ENCODE measurements around the gene BCL3.

BCL3 gene

DNA sequence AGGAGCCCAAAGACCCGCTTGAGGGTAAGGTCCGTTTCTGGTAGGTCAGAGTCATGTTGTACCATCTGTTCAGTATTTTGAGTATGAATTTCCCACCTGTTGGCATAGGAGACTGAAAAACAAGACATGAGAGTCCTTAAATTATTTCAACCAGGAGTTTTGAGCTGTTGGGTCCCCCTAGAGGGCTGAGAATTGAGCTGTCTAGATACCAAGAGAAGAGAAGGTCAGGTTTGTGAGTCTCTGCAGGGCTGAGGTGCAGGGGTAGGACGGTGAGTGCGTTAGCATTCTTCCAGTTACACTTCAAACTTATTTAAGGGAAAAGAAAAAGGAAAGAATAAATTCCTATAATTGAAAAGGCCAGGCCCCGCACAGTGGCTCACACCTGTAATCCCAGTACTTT is 34.2 kb downstream of the BCL3 start:
- TF ChIP-seq, protein P1, sequence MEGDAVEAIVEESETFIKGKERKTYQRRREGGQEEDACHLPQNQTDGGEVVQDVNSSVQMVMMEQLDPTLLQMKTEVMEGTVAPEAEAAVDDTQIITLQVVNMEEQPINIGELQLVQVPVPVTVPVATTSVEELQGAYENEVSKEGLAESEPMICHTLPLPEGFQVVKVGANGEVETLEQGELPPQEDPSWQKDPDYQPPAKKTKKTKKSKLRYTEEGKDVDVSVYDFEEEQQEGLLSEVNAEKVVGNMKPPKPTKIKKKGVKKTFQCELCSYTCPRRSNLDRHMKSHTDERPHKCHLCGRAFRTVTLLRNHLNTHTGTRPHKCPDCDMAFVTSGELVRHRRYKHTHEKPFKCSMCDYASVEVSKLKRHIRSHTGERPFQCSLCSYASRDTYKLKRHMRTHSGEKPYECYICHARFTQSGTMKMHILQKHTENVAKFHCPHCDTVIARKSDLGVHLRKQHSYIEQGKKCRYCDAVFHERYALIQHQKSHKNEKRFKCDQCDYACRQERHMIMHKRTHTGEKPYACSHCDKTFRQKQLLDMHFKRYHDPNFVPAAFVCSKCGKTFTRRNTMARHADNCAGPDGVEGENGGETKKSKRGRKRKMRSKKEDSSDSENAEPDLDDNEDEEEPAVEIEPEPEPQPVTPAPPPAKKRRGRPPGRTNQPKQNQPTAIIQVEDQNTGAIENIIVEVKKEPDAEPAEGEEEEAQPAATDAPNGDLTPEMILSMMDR (IDR thresholded peaks at IDR 0.05; ENCODE audit: low read depth, low read length, missing control alignments), result no peak
- DNase-seq (ENCODE audit: low read depth), result no peak

DNA sequence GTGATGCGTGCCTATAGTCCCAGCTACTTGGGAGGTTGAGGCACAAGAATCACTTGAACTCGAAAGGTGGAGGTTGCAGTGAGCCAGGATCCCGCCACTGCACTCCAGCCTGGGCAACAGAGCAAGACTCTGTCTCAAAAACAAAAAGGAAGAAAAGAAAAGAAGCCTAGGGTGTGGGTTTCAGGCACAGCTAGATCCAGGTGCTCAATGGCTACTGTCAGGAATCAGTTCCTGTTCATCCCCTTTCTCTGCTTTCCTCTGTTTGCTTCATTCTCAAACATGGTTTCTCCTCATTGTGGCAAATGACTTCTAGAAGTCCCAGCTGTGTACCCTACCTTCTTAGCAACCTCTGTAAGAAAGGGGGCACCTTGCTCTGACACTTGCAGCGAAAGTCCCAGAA is 35.0 kb downstream of the BCL3 start:
- TF ChIP-seq, protein P1 (IDR thresholded peaks at IDR 0.05; ENCODE audit: low read depth, low read length, missing control alignments), result no peak
- no peak overlapping the region for H3K4me3 ChIP-seq (ENCODE audit: low read depth, low read length)
- DNase-seq (ENCODE audit: low read depth), result no peak

More for the DNA sequence above, 34.2 kb downstream of the BCL3 start:
- H3K4me3 ChIP-seq (ENCODE audit: low read depth, low read length), result no peak overlapping the region

DNA sequence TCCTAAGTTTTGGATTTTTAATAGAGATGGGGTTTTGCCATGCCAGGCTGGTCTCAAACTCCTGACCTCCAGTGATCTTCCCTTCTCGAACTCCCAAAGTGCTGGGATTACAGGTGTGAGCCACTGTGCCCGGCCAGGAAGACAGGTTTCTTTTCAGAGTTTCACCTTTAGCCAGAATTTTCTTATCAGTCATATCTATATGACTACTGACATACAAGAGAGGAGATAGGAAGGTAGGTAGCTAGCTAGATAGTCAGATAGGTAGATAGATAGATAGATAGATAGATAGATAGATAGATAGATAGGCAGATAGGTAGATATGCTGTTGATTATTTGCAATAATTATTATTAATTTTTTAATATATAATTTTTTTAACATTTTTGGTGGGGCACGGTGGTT is 36.8 kb downstream of the BCL3 start:
- TF ChIP-seq, protein P1 (IDR thresholded peaks at IDR 0.05; ENCODE audit: low read depth, low read length, missing control alignments), result no peak

DNA sequence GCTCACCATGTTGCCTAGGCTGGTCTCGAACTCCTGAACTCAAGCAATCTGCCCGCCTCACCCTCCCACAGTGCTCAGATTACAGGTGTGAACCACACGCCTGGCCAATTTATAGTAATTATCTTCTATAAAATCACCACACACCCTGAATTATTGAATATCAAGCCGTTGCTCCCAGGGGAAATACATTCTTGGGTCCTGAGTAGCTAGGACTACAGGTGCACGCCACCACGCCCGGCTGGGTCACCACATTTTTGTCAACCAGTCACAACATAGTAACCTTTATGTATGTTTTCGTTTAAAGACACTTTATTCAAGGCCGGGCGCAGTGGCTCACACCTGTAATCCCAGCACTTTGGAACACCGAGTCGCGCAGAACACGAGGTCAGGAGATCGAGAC is 37.5 kb downstream of the BCL3 start:
- no peak for DNase-seq (ENCODE audit: low read depth)
- H3K4me3 ChIP-seq (ENCODE audit: low read depth, low read length), result no peak overlapping the region
- TF ChIP-seq, protein P1 (IDR thresholded peaks at IDR 0.05; ENCODE audit: low read depth, low read length, missing control alignments), result no peak

More for the DNA sequence above, 36.8 kb downstream of the BCL3 start:
- no peak for DNase-seq (ENCODE audit: low read depth)
- no peak overlapping the region for H3K4me3 ChIP-seq (ENCODE audit: low read depth, low read length)

DNA sequence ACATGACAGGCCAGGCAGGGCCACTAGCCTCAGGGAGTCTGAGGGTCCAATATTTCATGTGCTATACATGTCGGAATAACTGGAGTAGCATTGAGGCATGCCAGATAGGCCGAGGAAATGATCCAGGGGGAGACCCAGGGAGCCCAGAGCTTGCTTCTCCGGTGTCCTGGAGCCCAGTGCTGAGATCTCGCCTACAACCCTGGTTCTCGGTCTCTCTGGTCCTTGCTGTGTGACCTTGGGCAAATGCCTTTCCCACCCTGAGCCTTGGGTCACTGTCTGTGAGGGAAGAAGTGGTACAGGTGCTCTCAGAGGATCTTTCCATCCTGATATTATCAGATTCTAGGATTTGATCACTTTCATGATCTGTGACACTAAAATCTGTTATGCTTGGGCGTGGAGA is 40.5 kb downstream of the BCL3 start:
- TF ChIP-seq, protein P1 (IDR thresholded peaks at IDR 0.05; ENCODE audit: low read depth, low read length, missing control alignments), result no peak
- no peak overlapping the region for H3K4me3 ChIP-seq (ENCODE audit: low read depth, low read length)
- DNase-seq (ENCODE audit: low read depth), result no peak

DNA sequence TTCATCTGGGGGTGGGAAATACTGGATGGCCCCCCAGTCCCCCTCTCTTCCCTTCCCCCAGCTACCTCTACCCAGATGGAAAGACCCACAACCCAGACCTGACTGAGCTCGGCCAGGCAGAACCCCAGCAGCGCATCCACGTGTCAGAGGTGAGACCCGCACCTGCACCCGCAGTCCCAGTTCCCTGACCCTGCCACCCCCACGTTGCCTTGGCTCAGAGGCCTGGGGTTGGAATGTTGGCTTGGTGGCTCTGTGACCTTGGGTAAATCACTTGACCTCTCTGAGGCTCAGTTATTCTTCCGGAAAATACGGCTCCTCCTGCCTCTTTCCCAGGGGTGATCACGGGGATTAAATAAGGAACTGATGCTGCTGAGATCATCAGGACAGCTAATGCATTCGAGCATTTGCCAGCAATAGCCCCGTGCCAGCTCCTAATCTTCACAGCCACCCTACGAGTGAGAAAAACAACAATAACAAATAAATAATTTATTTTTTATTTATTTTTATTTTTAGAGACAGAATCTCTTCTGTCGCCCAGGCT is 41.5 kb downstream of the BCL3 start:
- TF ChIP-seq, protein P1 (IDR thresholded peaks at IDR 0.05; ENCODE audit: low read depth, low read length, missing control alignments), result no peak
- no peak overlapping the region for H3K4me3 ChIP-seq (ENCODE audit: low read depth, low read length)
- no peak for DNase-seq (ENCODE audit: low read depth)

DNA sequence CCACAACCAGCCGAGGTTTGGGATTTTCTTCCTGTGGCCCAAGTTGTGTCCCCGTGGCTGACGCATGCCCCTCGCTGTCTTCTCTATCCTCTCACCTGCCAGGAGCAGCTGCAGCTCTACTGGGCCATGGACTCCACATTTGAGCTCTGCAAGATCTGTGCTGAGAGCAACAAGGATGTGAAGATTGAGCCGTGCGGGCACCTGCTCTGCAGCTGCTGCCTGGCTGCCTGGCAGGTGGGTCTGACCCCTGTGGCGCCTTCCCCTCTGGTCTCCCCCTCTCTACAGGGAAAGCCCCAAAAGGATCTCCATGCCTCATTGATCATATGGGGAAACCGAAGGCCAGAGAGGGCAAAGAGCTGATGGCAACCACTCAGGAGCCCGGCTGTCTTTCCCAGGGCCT is 43.8 kb downstream of the BCL3 start:
- no peak for DNase-seq (ENCODE audit: low read depth)
- TF ChIP-seq, protein P1 (IDR thresholded peaks at IDR 0.05; ENCODE audit: low read depth, low read length, missing control alignments), result no peak
- H3K4me3 ChIP-seq (ENCODE audit: low read depth, low read length), result no peak overlapping the region
